ENCODE data around the gene SETBP1.

- TF ChIP-seq EZH2 (IDR thresholded peaks at IDR 0.05) (no peak), SIN3A (IDR thresholded peaks at IDR 0.05; ENCODE audit: low read depth) (no peak), ELF1 (IDR thresholded peaks at IDR 0.05; ENCODE audit: borderline replicate concordance, low read depth) (no peak), CTCF (IDR thresholded peaks at IDR 0.05 in 2 of 3, conservative IDR thresholded peaks at IDR 0.05 in 1 of 3; ENCODE audit: borderline replicate concordance in 1 of 3, insufficient read depth in 1 of 3, low read depth in 2 of 3, low read length in 2 of 3) (no peak), POLR2A (IDR thresholded peaks at IDR 0.05; ENCODE audit: borderline replicate concordance, extremely low read depth, insufficient read depth, insufficient read length) (no peak), ATF3 (IDR thresholded peaks at IDR 0.05) (no peak)
These were observed 162.1 kb downstream of the SETBP1 start for GRCh38 chr18:44842588-44843412.
